BLaER1 (cell line): ENCODE measurements around the gene ST6GALNAC5.

ENCODE experiments used
- H3K27ac ChIP-seq: shearing (Covaris generic); formaldehyde crosslinking; 2 replicates; pipeline ENCODE4 v1.8.1; 2022
- H3K27me3 ChIP-seq: shearing (Covaris generic); formaldehyde crosslinking; 2 replicates; pipeline ENCODE4 v1.8.1; 2022
- H3K36me3 ChIP-seq: shearing (Covaris generic); formaldehyde crosslinking; 2 replicates; pipeline ENCODE4 v1.8.1; 2022
- H3K4me1 ChIP-seq: shearing (Covaris generic); formaldehyde crosslinking; 2 replicates; pipeline ENCODE4 v1.8.1; 2022
- H3K4me2 ChIP-seq: shearing (Covaris generic); formaldehyde crosslinking; 2 replicates; pipeline ENCODE4 v1.8.1; 2022
- H3K4me3 ChIP-seq: shearing (Covaris generic); formaldehyde crosslinking; 2 replicates; pipeline ENCODE4 v1.8.1; 2022
- H3K9ac ChIP-seq: shearing (Covaris generic); formaldehyde crosslinking; 2 replicates; pipeline ENCODE4 v1.8.1; 2022
- H3K9me3 ChIP-seq: shearing (Covaris generic); formaldehyde crosslinking; 2 replicates; pipeline ENCODE4 v1.8.1; 2022
- H4K20me1 ChIP-seq: shearing (Covaris generic); formaldehyde crosslinking; 2 replicates; pipeline ENCODE4 v1.8.1; 2022
- Cebpa-rat ChIP-seq: shearing (Covaris generic); IDR thresholded peaks from 2 replicates; pipeline ENCODE4 v1.8.1; 2022

The ST6GALNAC5 gene

DNA sequence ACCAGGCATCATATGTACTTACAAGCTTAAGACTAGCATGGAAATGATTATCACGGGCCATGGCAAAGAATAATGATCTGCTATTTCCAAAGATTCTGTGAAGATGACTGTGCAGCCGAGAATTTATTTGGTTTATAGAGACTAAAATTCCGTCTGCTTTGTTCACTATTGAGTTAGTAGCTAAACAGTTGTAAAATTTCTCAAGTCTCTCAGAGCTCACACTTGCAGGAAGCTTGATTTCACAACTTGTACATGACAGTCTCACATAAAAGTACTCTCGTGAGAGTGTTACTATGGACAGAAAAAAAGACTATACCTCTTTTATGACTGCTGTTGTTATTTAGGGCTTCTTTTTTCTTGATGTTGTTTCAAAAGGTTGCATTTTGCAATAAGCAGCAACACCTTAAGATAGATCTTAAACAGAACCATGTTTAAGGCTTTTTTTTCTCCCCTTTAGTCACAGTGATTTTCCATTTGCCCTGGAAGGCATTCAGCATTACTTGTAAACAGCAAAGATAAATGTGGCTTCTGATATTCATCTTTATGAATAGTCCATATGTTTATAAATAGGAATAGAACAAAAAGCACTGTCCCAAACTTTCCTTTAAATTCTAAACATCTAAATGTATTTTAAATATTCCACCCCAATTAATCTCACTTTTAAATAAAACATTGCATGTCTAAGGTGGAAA lies 24.8 kb downstream of the ST6GALNAC5 start:
- Histone ChIP-seq H3K27ac (no peak overlapping the region), H3K9ac (no peak overlapping the region), H4K20me1 (no peaks in the 10 kb centered on the region), H3K4me1 (no peaks in the 10 kb centered on the region), H3K9me3 (no peaks in the 10 kb centered on the region), H3K4me3 (no peak overlapping the region), H3K36me3 (no peaks in the 10 kb centered on the region), H3K4me2 (no peak overlapping the region), H3K27me3 (no peaks in the 10 kb centered on the region)
- TF ChIP-seq Cebpa-rat = no peak

DNA sequence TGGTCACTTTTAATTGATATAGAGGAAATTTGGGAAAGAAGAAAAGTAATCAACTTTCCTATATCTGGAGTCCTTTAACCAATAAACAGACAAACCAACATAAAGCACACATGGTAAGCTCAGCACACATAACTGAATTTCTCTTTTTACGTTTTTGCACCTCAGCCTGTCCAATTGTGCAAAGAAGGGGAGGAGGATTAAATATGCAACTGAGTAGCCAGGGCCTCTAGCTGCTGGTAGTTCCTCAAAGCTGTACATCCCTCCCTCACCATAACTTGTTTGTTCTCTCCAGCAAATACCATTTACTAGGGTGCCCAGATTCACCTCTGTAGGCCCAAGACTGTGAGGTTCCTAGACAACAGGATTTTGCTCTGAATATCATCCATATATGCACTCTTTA lies 25.4 kb downstream of the ST6GALNAC5 start:
- Histone ChIP-seq H3K36me3 (no peaks in the 10 kb centered on the region), H3K9me3 (no peaks in the 10 kb centered on the region), H3K4me1 (no peaks in the 10 kb centered on the region), H3K4me3 (no peak overlapping the region), H3K9ac (no peak overlapping the region), H3K27ac (no peak overlapping the region), H3K27me3 (no peaks in the 10 kb centered on the region), H4K20me1 (no peaks in the 10 kb centered on the region), H3K4me2 (no peak overlapping the region)
- TF ChIP-seq Cebpa-rat = no peak

DNA sequence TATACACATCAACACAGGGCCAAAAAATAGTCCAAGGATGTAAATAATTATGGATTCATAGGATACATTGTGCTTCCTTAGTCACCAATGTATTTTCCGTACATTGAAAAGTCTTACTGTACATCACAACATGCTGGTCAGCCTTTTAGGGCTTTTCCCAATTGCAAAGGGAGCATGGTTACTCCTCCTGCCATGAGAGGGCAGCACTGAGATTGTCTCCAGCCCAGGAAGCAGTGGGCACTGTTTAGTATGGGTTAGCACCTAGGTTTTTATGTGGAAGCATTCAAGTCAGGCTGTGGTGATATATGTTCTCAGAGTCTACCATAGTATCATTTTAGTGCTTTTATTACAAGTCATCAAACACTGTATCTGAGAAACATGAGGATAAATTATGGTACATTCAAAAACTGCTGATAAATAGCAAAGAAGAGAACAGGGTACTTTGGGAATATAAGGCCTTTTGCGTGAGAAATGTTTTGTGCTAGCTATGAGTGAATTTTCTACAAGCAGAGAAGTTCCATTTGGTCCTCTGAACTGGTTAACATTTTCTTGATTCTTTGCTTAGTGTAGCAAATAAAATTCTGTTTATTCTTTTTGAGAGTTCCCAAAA lies 34.0 kb downstream of the ST6GALNAC5 start:
- Histone ChIP-seq H3K4me3 (no peak overlapping the region), H3K36me3 (no peaks in the 10 kb centered on the region), H3K27me3 (no peaks in the 10 kb centered on the region), H3K9ac (no peak overlapping the region), H3K4me1 (no peaks in the 10 kb centered on the region), H4K20me1 (no peaks in the 10 kb centered on the region), H3K9me3 (no peaks in the 10 kb centered on the region), H3K4me2 (no peak overlapping the region), H3K27ac (no peak overlapping the region)
- no peak for TF ChIP-seq Cebpa-rat

DNA sequence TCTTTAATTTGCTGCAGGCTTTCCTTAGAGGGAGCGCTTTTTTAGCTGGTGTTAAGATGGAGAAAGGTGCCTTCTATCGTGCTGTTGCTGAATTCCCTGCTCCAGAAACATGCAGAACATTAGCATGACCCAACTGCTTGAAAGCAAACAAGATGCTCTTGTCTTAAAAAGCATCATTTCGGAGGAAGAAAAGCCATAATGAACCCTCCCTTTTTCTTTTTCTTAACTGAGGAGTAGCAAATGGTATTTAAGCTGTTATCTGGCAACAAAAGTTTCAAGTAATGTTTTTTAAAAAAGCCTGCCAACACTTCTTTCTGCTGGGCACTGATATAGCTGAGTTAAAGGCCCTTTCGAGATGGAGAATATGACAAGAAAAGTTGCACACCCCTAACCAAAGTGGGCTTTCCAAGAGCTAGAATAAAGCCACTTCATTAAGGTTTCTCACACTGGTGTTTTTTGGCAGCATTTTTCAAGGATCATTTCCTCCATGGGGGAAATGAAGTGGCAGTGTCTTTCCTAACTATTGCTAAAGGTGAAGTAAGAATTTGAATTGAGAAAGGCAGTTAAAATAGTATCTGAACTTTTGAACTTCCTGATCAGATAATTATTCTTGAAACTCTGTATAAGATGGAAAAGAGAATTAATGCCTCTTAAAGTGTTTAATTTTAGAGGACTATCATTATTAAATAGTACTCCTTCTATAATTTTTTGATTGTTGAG lies 38.8 kb downstream of the ST6GALNAC5 start:
- no peak for TF ChIP-seq Cebpa-rat
- Histone ChIP-seq H3K4me2 (no peak overlapping the region), H3K27me3 (no peaks in the 10 kb centered on the region), H3K9ac (no peak overlapping the region), H3K4me1 (no peaks in the 10 kb centered on the region), H3K9me3 (no peaks in the 10 kb centered on the region), H3K27ac (no peak overlapping the region), H3K36me3 (no peaks in the 10 kb centered on the region), H4K20me1 (no peaks in the 10 kb centered on the region), H3K4me3 (no peak overlapping the region)

DNA sequence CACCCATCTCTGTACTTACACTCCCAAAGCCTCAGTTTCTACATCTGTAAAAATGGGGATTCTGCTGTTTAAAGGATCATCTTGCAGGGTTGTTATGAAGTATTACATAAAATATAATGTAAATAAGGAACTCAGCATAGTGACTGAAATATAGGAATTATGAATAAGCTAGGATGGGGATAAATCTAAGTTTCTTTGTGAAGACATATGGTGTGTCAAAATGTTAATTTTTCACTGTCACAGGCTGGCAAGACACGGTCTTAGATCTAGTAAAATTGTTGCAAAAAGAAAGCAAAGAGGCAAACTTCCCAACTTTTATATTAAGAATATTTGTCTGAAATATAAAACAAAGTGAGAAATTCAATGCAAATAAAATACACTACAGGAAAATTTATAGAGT lies 42.0 kb downstream of the ST6GALNAC5 start:
- TF ChIP-seq Cebpa-rat = no peak
- no peak overlapping the region for H3K4me3 ChIP-seq
- H3K36me3 ChIP-seq = no peaks in the 10 kb centered on the region

DNA sequence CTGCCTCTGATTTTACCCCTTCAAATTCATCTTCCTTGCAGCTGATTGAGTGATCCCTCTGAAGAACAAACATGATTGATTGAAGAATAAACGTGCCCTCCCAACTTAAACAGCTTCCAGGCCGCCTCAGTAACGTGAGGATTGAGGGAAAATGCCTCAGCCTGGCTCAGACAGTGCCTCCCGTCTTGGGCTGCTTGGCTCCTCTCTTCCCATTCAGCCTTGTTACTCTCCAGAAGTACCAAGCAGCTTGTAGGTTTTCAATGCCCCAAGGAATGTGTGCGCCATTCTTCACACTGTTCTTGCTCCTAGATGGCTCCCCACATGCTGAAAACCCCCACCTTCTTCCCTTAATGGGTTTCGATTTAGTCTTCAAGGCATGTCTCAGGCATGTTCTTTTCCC lies 51.8 kb downstream of the ST6GALNAC5 start:
- Histone ChIP-seq H3K4me1 (no peaks in the 10 kb centered on the region), H3K36me3 (no peaks in the 10 kb centered on the region), H3K27me3 (no peaks in the 10 kb centered on the region), H3K4me3 (no peak overlapping the region), H3K4me2 (no peak overlapping the region), H3K27ac (no peak overlapping the region), H3K9ac (no peak overlapping the region), H4K20me1 (no peaks in the 10 kb centered on the region), H3K9me3 (no peaks in the 10 kb centered on the region)
- no peak for TF ChIP-seq Cebpa-rat

More for the DNA sequence above, 42.0 kb downstream of the ST6GALNAC5 start:
- no peaks in the 10 kb centered on the region for H3K9me3 ChIP-seq
- no peaks in the 10 kb centered on the region for H3K4me1 ChIP-seq
- no peaks in the 10 kb centered on the region for H3K27me3 ChIP-seq
- H3K4me2 ChIP-seq = no peak overlapping the region
- H3K27ac ChIP-seq = no peak overlapping the region
- H3K9ac ChIP-seq = no peak overlapping the region
- no peaks in the 10 kb centered on the region for H4K20me1 ChIP-seq

DNA sequence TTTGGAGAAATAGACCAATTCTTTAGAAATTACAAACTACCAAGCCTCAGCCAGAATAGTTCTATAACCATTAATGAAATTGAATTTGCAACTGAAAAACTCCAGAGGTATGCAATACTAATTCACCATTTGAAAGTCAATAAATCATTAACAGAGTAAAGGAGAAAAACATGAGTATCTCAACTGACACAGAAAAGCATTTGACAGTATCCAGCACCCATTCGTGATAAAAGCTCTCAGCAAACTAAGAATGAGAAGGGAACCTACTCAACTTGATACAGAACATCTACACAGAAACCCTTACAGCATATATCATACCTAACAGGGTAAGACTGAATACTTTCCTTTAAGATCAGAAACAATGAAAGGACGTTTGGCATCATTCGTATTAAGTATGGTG lies 54.3 kb downstream of the ST6GALNAC5 start:
- no peaks in the 10 kb centered on the region for H3K4me1 ChIP-seq
- H3K4me2 ChIP-seq = no peak overlapping the region
- no peak overlapping the region for H3K4me3 ChIP-seq
- no peaks in the 10 kb centered on the region for H4K20me1 ChIP-seq
- no peaks in the 10 kb centered on the region for H3K27me3 ChIP-seq
- no peak overlapping the region for H3K9ac ChIP-seq
- H3K9me3 ChIP-seq = no peaks in the 10 kb centered on the region
- no peaks in the 10 kb centered on the region for H3K36me3 ChIP-seq
- no peak overlapping the region for H3K27ac ChIP-seq
- TF ChIP-seq Cebpa-rat = no peak

DNA sequence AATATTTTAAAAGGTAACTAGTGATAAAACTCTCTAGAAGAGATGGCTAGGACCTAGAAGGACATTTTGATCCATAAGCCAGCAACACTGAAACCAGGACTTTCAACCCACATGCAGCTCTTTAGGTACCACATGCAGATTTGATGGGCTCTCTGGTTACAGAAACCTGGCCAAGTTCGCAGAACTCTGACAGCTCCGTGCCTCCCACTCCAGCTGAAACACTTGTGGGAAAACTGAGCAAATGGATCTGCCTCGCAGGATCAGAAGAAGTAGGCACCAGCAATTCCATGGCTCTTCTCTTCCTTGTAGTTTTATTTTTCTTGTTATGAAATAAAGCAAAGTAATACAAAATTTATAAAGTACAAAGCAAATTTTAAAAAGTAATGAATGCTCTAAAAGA lies 58.5 kb downstream of the ST6GALNAC5 start:
- Histone ChIP-seq H3K36me3 (no peaks in the 10 kb centered on the region), H4K20me1 (no peaks in the 10 kb centered on the region), H3K4me1 (no peaks in the 10 kb centered on the region), H3K4me3 (no peak overlapping the region), H3K9ac (no peak overlapping the region), H3K4me2 (no peak overlapping the region), H3K9me3 (no peaks in the 10 kb centered on the region), H3K27me3 (no peaks in the 10 kb centered on the region), H3K27ac (no peak overlapping the region)
- no peak for TF ChIP-seq Cebpa-rat

DNA sequence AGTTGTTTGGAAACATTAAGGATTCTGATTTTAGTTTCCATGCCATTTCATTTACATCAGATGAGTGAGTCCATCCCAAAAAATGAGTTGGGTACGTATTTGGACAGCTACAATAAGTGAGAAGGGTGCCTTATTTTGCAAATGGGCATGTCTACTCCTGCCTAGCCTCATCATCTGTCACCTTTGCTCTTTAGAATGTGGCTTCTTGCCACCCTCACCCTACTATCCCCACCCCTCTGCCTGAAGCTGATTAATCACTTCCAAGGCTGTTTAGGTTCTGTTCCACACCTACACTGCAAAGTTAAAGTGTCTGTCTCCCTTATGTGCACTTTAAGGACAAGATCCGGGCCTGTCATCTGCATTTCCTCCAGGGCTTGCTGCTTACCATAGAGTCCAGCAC lies 61.2 kb downstream of the ST6GALNAC5 start:
- Histone ChIP-seq H3K36me3 (no peaks in the 10 kb centered on the region), H3K4me3 (no peak overlapping the region), H3K27ac (no peak overlapping the region), H3K4me1 (peaks cover 6% of the 10 kb centered on the region), H3K9me3 (no peaks in the 10 kb centered on the region), H4K20me1 (no peaks in the 10 kb centered on the region), H3K27me3 (no peaks in the 10 kb centered on the region), H3K9ac (no peak overlapping the region), H3K4me2 (no peak overlapping the region)
- no peak for TF ChIP-seq Cebpa-rat

DNA sequence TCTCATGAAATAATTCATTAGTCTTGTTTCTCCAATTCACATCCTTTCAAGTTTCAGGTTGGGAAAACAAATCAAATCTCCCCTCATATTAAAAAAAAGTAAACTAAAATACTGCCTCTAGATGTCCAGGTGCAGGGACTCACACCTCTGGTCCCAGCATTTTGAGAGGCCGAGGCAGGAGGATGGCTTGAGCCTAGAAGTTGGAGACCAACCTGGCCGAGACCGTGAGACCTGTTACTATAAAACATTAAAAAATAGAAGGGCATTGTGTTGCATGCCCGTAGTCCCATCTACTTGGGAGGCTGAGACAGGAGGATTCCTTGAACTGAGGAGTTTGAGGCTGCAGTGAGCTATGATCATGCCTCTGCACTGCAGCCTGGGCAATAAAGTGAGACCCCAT lies 61.9 kb downstream of the ST6GALNAC5 start:
- no peak for TF ChIP-seq Cebpa-rat
- no peak overlapping the region for H3K4me3 ChIP-seq
- no peak overlapping the region for H3K27ac ChIP-seq
- H3K36me3 ChIP-seq = no peaks in the 10 kb centered on the region
- no peaks in the 10 kb centered on the region for H3K9me3 ChIP-seq
- H3K4me1 ChIP-seq = peaks cover 12% of the 10 kb centered on the region
- no peak overlapping the region for H3K4me2 ChIP-seq
- H3K27me3 ChIP-seq = no peaks in the 10 kb centered on the region
- H4K20me1 ChIP-seq = no peaks in the 10 kb centered on the region
- H3K9ac ChIP-seq = no peak overlapping the region
